CD4-positive, alpha-beta T cell treated with Interferon gamma for 1 hour (primary cell): Measurements from ENCODE around the gene PGM1.

Experiments
- DNase-seq: peaks from one replicate; pipeline ENCODE4 v3.0.0-alpha.2; 2020

PGM1 gene

GRCh38 chr1:63635681-63636080 lies 42.5 kb downstream of the PGM1 start:
- DNase-seq = no peak

GRCh38 chr1:63636192-63637105 lies 43.2 kb downstream of the PGM1 start:
- no peak for DNase-seq

GRCh38 chr1:63638471-63638870 lies 45.3 kb downstream of the PGM1 start:
- no peak for DNase-seq

GRCh38 chr1:63638875-63639274 lies 45.7 kb downstream of the PGM1 start:
- DNase-seq = no peak

- no peak for DNase-seq
Measured at GRCh38 chr1:63640633-63641567, 47.7 kb downstream of the PGM1 start.

- DNase-seq = no peak
Measured at GRCh38 chr1:63641615-63642014, 48.4 kb downstream of the PGM1 start.

GRCh38 chr1:63642901-63643300 lies 49.7 kb downstream of the PGM1 start:
- DNase-seq = no peak

GRCh38 chr1:63643517-63643916 lies 50.3 kb downstream of the PGM1 start:
- DNase-seq = no peak

GRCh38 chr1:63643926-63644325 lies 50.7 kb downstream of the PGM1 start:
- DNase-seq = no peak

- no peak for DNase-seq
Measured at GRCh38 chr1:63645317-63645716, 52.1 kb downstream of the PGM1 start.

GRCh38 chr1:63648689-63649088 lies 55.5 kb downstream of the PGM1 start:
- DNase-seq = no peak

- no peak for DNase-seq
Measured at GRCh38 chr1:63651161-63651701, 58.0 kb downstream of the PGM1 start.

- DNase-seq = no peak
Measured at GRCh38 chr1:63653976-63654375, 60.8 kb downstream of the PGM1 start.

GRCh38 chr1:63659448-63659847 lies 66.2 kb downstream of the PGM1 start:
- no peak for DNase-seq

GRCh38 chr1:63662056-63662836 lies 69.0 kb downstream of the PGM1 start:
- no peak for DNase-seq

GRCh38 chr1:63662841-63663240 lies 69.6 kb downstream of the PGM1 start:
- DNase-seq = no peak

GRCh38 chr1:63663301-63663700 lies 70.1 kb downstream of the PGM1 start:
- no peak for DNase-seq

- DNase-seq = no peak
Measured at GRCh38 chr1:63663873-63664272, 70.7 kb downstream of the PGM1 start.

- no peak for DNase-seq
Measured at GRCh38 chr1:63664742-63665141, 71.5 kb downstream of the PGM1 start.

- no peak for DNase-seq
Measured at GRCh38 chr1:63665410-63665809, 72.2 kb downstream of the PGM1 start.

- no peak for DNase-seq
Measured at GRCh38 chr1:63665824-63666223, 72.6 kb downstream of the PGM1 start.

GRCh38 chr1:63668298-63668697 lies 75.1 kb downstream of the PGM1 start:
- no peak for DNase-seq
